ENCODE data around the gene TTPAL.

TTPAL gene

DNA sequence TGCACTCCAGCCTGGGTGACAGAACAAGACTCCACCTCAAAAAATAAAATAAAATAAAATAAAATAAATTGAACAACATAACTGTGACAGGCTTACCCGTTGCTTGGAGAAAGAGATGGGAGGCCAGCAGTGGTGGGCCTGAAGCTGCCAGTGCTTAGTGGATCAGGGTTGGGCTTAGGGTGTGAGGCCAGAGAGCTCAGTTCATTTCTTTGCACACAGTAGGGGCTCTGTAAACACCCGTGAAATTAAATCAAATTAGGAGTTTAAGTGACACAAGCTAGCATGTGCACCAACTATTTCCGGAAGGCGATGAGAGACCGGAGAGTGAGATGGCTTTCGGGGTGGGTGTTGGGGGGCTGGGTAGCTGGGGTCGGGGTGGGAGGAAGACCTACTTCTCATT lies 25.8 kb upstream of the TTPAL start:
- no peak overlapping the region for H3K27ac ChIP-seq (replicated peaks)
- H3K4me3 ChIP-seq (replicated peaks; ENCODE audit: insufficient read depth, low read length): no peak overlapping the region
- no peaks in the 10 kb centered on the region for H3K27me3 ChIP-seq (ENCODE audit: insufficient read depth, poor library complexity, severe bottlenecking)
- TF ChIP-seq SPI1 (IDR thresholded peaks at IDR 0.05; ENCODE audit: borderline replicate concordance, low read depth) (no peak), GABPA (IDR thresholded peaks at IDR 0.05; ENCODE audit: low read depth) (no peak), POLR2AphosphoS5 (IDR thresholded peaks at IDR 0.05; ENCODE audit: low read depth) (no peak)
- TF ChIP-seq, protein P1, sequence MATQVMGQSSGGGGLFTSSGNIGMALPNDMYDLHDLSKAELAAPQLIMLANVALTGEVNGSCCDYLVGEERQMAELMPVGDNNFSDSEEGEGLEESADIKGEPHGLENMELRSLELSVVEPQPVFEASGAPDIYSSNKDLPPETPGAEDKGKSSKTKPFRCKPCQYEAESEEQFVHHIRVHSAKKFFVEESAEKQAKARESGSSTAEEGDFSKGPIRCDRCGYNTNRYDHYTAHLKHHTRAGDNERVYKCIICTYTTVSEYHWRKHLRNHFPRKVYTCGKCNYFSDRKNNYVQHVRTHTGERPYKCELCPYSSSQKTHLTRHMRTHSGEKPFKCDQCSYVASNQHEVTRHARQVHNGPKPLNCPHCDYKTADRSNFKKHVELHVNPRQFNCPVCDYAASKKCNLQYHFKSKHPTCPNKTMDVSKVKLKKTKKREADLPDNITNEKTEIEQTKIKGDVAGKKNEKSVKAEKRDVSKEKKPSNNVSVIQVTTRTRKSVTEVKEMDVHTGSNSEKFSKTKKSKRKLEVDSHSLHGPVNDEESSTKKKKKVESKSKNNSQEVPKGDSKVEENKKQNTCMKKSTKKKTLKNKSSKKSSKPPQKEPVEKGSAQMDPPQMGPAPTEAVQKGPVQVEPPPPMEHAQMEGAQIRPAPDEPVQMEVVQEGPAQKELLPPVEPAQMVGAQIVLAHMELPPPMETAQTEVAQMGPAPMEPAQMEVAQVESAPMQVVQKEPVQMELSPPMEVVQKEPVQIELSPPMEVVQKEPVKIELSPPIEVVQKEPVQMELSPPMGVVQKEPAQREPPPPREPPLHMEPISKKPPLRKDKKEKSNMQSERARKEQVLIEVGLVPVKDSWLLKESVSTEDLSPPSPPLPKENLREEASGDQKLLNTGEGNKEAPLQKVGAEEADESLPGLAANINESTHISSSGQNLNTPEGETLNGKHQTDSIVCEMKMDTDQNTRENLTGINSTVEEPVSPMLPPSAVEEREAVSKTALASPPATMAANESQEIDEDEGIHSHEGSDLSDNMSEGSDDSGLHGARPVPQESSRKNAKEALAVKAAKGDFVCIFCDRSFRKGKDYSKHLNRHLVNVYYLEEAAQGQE (IDR thresholded peaks at IDR 0.05; ENCODE audit: insufficient replicate concordance, low read depth): no peak
- TF ChIP-seq, protein P2, sequence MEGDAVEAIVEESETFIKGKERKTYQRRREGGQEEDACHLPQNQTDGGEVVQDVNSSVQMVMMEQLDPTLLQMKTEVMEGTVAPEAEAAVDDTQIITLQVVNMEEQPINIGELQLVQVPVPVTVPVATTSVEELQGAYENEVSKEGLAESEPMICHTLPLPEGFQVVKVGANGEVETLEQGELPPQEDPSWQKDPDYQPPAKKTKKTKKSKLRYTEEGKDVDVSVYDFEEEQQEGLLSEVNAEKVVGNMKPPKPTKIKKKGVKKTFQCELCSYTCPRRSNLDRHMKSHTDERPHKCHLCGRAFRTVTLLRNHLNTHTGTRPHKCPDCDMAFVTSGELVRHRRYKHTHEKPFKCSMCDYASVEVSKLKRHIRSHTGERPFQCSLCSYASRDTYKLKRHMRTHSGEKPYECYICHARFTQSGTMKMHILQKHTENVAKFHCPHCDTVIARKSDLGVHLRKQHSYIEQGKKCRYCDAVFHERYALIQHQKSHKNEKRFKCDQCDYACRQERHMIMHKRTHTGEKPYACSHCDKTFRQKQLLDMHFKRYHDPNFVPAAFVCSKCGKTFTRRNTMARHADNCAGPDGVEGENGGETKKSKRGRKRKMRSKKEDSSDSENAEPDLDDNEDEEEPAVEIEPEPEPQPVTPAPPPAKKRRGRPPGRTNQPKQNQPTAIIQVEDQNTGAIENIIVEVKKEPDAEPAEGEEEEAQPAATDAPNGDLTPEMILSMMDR (IDR thresholded peaks at IDR 0.05; ENCODE audit: insufficient read depth, low read length): no peak
- DNase-seq (ENCODE audit: low read depth in 1 of 2, low spot score in 1 of 2): no peak

DNA sequence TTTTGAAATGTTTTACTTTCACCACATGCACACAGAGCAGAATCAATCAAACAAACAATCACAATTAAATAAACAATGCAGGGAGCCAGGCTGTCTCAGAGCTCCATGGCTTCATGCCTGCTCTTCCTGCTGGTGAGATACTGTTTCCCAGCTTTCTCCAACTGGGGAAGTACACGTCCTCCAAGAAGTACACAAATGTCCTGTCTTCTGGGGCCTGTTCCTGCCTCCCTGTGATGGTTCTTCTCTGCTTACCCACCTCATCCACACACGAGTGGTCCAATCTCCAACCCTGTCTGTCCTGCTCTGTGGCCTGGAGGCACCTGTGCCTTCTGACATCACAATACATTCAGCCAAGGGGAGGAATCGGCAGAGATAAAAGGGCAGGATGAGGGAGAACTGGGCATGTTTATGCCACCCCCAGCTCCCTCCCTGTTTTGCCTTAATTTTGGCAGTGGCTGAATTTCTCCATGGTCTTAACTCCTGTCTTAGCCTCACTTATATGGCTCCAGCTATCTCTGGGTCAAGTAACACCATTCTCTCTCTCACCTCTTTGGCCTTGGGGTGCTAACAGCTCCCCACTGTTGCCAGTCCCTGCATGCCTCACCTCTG lies 25.3 kb upstream of the TTPAL start:
- TF ChIP-seq, protein P1 (IDR thresholded peaks at IDR 0.05; ENCODE audit: insufficient replicate concordance, low read depth): no peak
- TF ChIP-seq, protein P2 (IDR thresholded peaks at IDR 0.05; ENCODE audit: insufficient read depth, low read length): no peak
- TF ChIP-seq POLR2AphosphoS5 (IDR thresholded peaks at IDR 0.05; ENCODE audit: low read depth) (no peak), SPI1 (IDR thresholded peaks at IDR 0.05; ENCODE audit: borderline replicate concordance, low read depth) (no peak), GABPA (IDR thresholded peaks at IDR 0.05; ENCODE audit: low read depth) (no peak)
- no peak for DNase-seq (ENCODE audit: low read depth in 1 of 2, low spot score in 1 of 2)
- Histone ChIP-seq H3K27me3 (ENCODE audit: insufficient read depth, poor library complexity, severe bottlenecking) (no peaks in the 10 kb centered on the region), H3K27ac (replicated peaks) (no peak overlapping the region), H3K4me3 (replicated peaks; ENCODE audit: insufficient read depth, low read length) (no peak overlapping the region)

GRCh38 chr20:44450903-44451450 lies 24.7 kb upstream of the TTPAL start:
- TF ChIP-seq GABPA (IDR thresholded peaks at IDR 0.05; ENCODE audit: low read depth) (no peak), POLR2AphosphoS5 (IDR thresholded peaks at IDR 0.05; ENCODE audit: low read depth) (no peak)
- TF ChIP-seq, protein P1 (IDR thresholded peaks at IDR 0.05; ENCODE audit: insufficient replicate concordance, low read depth): no peak
- TF ChIP-seq, protein P2 (IDR thresholded peaks at IDR 0.05; ENCODE audit: insufficient read depth, low read length): no peak
- no peak overlapping the region for H3K27ac ChIP-seq (replicated peaks)
- DNase-seq (ENCODE audit: low read depth in 1 of 2, low spot score in 1 of 2): no peak
- H3K27me3 ChIP-seq (ENCODE audit: insufficient read depth, poor library complexity, severe bottlenecking): no peaks in the 10 kb centered on the region
- no peak overlapping the region for H3K4me3 ChIP-seq (replicated peaks; ENCODE audit: insufficient read depth, low read length)

All from HL-60 (cell line).